ENCODE measurements around the gene DTX3.

DTX3 gene

GRCh38 chr12:57620936-57621496 is 16.4 kb downstream of the DTX3 start:
- no peak for DNase-seq

DNA sequence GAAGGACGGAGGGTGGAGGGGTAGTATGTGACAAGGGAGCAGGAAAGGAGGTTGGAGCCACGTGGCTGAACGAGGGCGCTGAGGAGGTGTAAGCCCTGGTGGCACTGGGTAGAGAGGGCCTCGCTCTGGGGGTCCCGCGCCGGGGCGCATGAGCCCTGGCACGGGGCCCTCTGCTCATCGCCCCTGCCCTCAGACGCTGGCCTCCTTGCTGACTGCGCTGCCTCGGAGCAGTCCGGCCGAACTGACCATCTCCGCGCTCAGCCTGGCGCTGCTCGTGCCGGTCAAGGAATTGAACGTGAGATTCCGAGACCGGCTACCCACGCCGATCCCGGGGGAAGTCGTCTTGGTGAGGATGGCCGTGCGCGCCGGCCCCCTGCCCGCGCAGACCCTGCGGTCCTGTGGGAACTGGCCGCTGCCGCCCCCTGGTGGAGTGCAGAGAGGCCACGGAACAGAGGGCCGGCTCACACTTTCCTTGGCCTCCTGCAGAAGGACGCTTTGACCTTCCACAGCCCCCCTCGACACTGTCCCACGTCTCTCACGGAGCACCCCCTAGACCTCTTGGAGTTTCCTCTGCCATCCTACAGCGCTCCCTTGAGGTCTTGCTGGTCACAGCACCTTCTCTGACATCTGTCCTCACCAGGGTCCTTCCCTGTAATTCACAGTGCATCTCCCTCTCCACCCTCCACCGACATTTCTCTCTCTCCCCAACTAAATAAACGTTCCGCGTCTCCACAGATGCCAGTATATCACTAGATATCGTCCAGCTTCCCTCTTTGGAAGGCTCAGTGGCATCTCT is 17.1 kb downstream of the DTX3 start:
- DNase-seq: peak; percentile 33 to 56

DNA sequence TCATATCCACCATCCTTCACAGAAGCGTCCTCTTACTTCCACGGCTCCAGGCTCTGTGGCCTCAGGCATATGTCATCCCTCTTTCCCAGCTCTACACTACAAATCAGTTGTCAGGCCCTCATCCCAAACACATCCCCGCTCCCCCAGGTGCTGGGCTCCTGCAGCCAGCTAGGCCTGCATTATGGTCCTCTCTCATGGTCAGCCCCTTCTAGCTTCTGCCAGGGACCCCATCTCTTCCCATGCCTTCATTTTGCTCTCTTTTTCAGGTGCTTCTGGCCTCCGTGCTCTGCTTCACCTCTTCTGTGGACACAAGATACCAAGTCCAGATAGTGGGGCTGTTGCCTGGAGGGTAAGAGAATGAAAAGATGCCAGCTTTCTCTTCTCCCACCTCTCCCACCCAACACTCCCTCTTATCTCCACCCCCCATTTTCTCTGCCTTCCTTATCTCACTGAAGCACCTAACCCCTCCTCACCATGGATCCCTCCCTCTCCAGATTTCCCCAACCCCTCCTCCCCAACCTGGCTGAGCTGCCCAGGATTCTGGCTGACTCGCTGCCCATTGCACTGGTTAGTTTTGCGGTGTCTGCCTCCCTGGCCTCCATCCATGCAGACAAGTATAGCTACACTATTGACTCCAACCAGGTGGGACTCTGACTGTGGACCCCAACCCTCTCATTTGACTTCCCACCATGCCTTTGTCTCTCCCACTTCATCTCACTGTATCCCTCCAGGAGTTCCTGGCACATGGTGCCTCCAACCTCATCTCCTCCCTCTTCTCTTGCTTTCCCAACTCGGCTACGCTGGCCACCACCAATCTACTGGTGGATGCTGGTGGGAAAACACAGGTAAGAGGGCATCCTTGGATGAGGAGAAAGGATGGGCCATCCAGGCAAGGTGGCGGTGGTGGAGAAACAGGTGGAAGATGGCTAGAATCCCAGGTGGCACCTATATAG is 17.9 kb downstream of the DTX3 start:
- no peak for DNase-seq

- DNase-seq: no peak
Measured at GRCh38 chr12:57623385-57623784, 18.8 kb downstream of the DTX3 start.

DNA sequence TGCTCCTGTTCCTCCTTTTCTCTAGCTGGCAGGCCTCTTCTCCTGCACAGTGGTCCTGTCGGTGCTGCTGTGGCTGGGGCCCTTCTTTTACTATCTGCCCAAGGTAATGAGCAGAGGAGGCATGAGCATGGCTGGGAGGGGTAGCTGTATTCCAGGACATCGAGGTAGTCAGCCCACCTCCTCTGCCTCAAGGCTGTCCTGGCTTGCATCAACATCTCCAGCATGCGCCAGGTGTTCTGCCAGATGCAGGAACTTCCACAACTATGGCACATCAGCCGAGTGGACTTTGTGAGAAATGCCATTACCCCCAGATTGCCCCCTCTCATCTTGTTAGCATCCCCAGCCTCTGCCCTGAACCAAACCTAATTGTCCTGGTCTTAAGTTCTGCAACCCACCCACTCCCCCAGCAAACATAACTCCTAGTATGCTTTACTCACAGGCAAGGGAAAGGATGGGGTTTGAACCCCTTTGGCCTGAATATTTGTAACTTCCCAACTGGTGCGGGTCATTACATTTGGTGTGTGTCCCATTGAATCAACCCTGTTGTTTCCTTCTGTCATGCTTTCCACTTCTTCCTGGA is 19.3 kb downstream of the DTX3 start:
- DNase-seq: no peak

DNA sequence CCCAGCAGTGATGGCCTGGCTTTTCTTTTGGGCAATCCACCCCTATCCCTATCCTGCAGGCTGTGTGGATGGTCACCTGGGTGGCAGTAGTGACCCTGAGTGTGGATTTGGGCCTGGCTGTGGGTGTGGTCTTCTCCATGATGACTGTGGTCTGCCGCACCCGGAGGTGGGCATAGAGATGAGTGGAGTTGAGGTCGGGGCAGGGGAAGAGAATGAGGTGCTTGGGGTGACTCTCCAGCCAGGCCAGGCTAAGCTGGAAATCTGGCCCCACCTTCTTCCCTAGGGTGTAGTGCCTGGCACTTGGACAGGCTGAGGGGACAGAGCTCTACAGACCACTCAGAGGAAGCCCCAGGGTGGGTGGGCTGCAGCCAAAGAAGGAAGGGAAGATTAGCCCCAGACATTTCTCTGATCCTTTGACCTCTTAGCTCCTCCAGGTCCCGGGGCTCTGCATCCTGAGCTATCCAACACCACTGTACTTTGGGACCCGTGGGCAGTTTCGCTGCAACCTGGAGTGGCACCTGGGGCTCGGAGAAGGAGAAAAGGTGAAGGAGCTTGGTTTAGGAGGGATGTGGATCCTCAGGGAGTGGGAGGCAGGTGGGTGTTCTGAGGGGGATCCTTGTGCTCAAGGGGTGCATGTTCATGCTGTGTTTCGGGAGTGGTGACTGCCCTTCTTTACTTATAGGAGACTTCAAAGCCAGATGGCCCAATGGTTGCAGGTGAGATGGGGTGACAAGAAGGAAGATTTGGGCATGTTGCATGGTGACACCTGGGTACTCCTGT is 20.0 kb downstream of the DTX3 start:
- DNase-seq: no peak

DNA sequence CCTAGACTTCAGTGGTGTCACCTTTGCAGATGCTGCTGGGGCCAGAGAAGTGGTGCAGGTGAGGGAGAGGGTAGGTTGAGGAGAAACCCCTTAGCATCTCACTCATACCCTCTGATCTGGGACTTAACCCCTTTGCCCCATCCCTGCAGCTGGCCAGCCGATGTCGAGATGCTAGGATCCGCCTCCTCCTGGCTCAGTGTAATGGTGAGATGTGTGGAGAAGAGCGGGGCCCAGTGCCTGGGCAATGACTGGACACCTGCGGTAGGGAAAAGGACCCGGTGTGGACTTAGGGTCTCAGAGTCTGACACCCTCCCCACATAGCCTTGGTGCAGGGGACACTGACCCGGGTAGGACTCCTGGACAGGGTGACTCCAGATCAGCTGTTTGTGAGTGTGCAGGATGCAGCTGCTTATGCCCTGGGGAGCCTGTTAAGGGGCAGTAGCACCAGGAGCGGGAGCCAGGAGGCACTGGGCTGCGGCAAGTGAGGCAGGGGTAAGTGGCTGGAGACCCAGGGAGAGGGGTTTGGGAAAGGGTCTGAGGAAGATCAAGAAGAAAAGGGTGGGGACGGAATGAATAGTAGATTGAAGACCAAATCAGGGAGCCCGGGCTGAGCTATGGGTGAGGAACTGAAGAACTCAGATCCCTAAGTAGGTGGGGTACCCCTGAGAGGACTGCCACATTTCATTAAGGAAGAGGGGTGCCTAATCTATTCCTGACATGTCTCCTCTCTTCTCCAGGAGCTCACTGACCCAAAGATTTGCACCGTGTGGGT is 20.8 kb downstream of the DTX3 start:
- DNase-seq: no peak

DNA sequence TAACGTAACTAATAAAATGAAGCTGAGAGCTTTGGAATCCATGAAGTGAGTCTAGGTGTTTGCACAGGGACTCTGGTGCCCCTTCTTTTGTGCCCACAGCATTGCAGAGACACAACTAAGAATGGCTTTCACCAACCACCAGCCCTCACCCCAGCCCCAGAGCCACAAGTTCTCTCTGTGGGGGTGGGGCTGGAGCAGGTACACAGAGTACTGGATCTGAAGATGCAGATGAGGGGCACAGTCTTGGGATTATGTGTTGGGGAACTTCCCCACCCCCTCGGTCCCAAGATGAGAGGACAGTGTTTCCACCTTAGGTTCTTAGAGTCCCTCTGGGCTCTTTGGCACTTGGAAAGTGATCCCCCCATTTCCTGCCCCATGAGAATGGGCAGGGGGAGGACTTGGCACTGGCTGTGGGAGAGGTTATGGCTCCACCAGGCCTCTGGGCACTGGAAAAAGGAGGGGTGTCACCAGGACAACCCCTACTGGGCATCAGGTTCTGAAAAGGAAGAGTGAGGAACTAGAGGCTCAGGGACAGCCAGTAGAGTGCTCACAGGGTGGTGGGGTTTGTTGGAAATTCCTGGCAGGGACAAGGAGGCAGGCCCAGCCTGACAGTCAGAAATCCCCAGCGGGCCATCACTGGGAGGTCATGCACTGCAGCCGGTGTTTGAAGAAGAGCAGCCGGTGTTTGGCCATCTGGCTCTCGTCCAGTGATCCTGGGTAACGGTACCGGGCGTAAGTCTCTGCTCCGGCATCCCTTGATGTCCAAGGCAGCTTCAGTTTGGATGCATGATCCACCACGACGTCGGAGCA is 21.7 kb downstream of the DTX3 start:
- DNase-seq: no peak

- no peak for DNase-seq
Measured at GRCh38 chr12:57626921-57627445, 22.4 kb downstream of the DTX3 start.

DNA sequence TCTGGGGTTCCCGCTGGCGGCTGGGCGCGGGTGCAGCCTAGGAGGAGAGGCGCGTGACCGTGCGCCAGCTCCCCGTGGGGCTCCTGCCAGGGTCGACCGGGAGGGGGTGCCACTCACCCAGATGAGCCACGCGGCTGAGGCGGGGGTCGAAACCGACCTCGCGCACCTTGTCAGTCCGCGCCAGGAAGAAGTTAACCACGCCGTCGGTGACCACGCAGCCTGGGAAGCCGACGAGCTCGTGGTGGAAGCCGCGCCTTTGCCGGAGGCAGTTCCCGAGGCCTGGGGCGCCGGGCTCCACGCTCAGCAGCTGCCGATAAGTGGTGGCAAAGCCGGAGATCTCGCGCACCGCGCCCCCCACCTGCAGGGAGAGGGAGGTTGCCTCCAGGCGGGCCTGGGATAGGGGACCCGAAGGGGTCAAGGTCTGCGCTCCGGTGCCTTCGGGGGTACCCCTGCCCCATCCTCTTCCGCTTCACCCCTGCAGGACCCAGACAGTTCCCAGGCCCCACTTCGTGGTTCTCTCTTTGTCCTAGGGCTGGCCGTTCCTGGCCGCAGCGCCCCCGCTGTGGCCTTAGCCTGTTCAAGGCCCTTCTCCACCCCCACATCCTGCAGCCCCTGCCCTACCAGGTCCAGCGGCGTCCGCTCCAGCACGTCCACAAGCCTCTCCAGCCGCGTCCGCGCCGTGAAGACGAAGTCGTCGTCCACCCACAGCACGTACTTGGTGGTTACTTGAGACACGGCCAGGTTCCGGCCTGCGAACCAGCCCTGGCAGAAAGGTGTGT is 23.1 kb downstream of the DTX3 start:
- DNase-seq: no peak

GRCh38 chr12:57628280-57629191 is 23.9 kb downstream of the DTX3 start:
- DNase-seq: no peak

DNA sequence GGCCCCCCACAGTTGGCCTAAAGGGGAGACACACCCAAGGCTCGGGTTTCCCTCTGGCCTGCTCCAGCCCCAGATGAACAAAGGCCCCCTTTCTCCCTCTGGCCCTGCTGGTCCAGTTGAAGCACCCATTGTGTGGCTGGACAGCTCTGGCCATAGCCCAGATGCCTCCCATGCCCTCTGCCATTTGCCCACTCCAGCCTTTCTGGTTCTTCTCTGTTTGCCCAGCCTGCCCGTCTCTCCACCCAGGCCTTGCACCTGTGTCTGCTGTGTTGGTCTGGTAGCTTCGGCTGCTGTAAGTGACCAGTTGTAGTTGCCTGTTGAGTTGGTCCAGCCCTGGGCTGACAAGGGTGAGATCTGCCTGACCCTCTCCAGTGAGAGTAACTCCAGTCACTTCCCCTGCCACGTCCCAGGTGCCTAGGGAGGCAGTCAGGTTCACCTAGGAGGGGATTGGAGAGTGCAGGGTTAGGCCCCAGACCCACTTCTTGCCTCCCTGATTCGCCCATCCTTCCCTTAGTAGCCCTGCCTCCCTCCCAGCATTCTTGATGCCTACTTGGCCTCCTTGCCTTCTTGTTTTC is 25.4 kb downstream of the DTX3 start:
- DNase-seq: no peak

- no peak for DNase-seq
Measured at GRCh38 chr12:57630891-57631433, 26.3 kb downstream of the DTX3 start.

DNA sequence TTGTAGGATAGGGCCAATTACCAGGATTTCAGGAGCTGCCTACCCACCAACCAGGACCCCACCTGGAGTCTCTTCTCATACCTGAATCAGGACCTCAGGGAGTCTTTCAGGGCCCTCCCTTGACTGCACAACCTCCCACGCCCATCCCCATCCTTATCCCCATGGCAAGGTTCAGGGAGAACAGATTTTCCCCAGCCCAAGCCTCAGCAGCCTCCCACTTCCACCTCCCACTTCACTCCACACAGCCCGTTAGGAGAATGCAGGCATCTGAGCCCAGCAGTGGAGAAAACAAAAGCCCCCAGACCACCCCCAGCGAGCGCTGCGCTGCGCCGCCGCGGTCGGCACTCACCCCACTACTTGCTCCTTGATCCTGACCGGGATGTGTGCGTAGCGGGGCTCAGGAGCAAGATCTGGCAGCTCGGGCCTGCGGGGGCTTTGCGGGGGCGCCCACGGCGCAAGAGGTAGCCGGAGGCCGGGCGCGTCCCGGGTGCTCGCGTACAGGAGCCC is 27.0 kb downstream of the DTX3 start:
- no peak for DNase-seq

GRCh38 chr12:57632073-57632957 is 27.7 kb downstream of the DTX3 start:
- peak in 1 of 2 experiments; percentile 28 for DNase-seq
